Chondrocyte (in vitro differentiated cells): Measurements from ENCODE around the gene TMEM127. TPM values are rescaled to one million over a fixed set of nuclear protein-coding genes. Genes with fewer than 3 reads are reported as not detected.

Source experiments
- DNase-seq: peaks from one replicate; pipeline ENCODE4 v3.0.0; 2021; ENCODE audit warnings: mixed read lengths, low spot score
- H3K27ac Mint-ChIP-seq: one replicate; pipeline ENCODE4 v1.8.0; 2021; ENCODE audit warnings: mild to moderate bottlenecking, moderate library complexity, mixed read lengths; ENCODE audit not compliant: unreplicated experiment
- H3K27me3 Mint-ChIP-seq: 2 replicates; pipeline ENCODE4 v1.8.0; 2021; ENCODE audit warnings: low read depth, mixed read lengths
- H3K36me3 Mint-ChIP-seq: 2 replicates; pipeline ENCODE4 v1.8.0; 2021; ENCODE audit warnings: low read depth, mixed read lengths
- H3K4me1 Mint-ChIP-seq: 2 replicates; pipeline ENCODE4 v1.8.0; 2021; ENCODE audit warnings: low read depth, mild to moderate bottlenecking, mixed read lengths
- H3K4me3 Mint-ChIP-seq: one replicate; pipeline ENCODE4 v1.8.0; 2021; ENCODE audit warnings: mild to moderate bottlenecking, moderate library complexity, mixed read lengths; ENCODE audit not compliant: unreplicated experiment
- H3K9me3 Mint-ChIP-seq: 2 replicates; pipeline ENCODE4 v1.8.0; 2021; ENCODE audit warnings: low read depth, mixed read lengths
- CTCF ChIP-seq: fragments of 200-600 bp; sonication (generic); IDR thresholded peaks from 2 replicates; pipeline ENCODE4 v1.5.0; 2021; ENCODE audit warnings: antibody characterized with exemption, mild to moderate bottlenecking, moderate library complexity
- total RNA-seq: library from RNA; stranded (reverse); gene quantifications from 3 replicates; pipeline ENCODE4 v1.2.1, GENCODE V29; 2021

The TMEM127 gene
- total RNA-seq, 1 donor from 2014 or later: 54.4 TPM

GRCh38 chr2:96247896-96248295 lies 17.9 kb downstream of the TMEM127 start:
- Mint-ChIP-seq H3K4me3 (no peak overlapping the region), H3K27ac (no peak overlapping the region)
- no peak for TF ChIP-seq CTCF

GRCh38 chr2:96247009-96247408 lies 18.8 kb downstream of the TMEM127 start:
- Mint-ChIP-seq H3K9me3 (no peaks in the 10 kb centered on the region), H3K27ac (no peak overlapping the region)

More at GRCh38 chr2:96247896-96248295, 17.9 kb downstream of the TMEM127 start:
- Mint-ChIP-seq H3K4me1 (peaks cover 36% of the 10 kb centered on the region), H3K36me3 (peaks cover 11% of the 10 kb centered on the region), H3K27me3 (no peaks in the 10 kb centered on the region), H3K9me3 (no peaks in the 10 kb centered on the region)
- DNase-seq: peak; percentile 17

GRCh38 chr2:96245609-96246390 lies 20.0 kb downstream of the TMEM127 start:
- DNase-seq: peak; percentile 27
- Mint-ChIP-seq H3K9me3 (no peaks in the 10 kb centered on the region), H3K36me3 (peaks cover 1% of the 10 kb centered on the region), H3K4me1 (peaks cover 28% of the 10 kb centered on the region), H3K27ac (peak overlapping the region; percentile 65), H3K27me3 (no peaks in the 10 kb centered on the region), H3K4me3 (no peak overlapping the region)
- no peak for TF ChIP-seq CTCF

More at GRCh38 chr2:96247009-96247408, 18.8 kb downstream of the TMEM127 start:
- peaks cover 37% of the 10 kb centered on the region for H3K4me1 Mint-ChIP-seq
- H3K4me3 Mint-ChIP-seq: no peak overlapping the region
- TF ChIP-seq CTCF: no peak
- no peaks in the 10 kb centered on the region for H3K27me3 Mint-ChIP-seq
- peak; percentile 13 for DNase-seq
- peaks cover 6% of the 10 kb centered on the region for H3K36me3 Mint-ChIP-seq

GRCh38 chr2:96243843-96244242 lies 22.0 kb downstream of the TMEM127 start:
- no peaks in the 10 kb centered on the region for H3K27me3 Mint-ChIP-seq
- DNase-seq: no peak
- no peaks in the 10 kb centered on the region for H3K9me3 Mint-ChIP-seq
- H3K4me3 Mint-ChIP-seq: no peak overlapping the region
- H3K36me3 Mint-ChIP-seq: no peaks in the 10 kb centered on the region
- TF ChIP-seq CTCF: no peak
- H3K4me1 Mint-ChIP-seq: peaks cover 18% of the 10 kb centered on the region
- no peak overlapping the region for H3K27ac Mint-ChIP-seq

GRCh38 chr2:96241900-96242611 lies 23.7 kb downstream of the TMEM127 start:
- no peaks in the 10 kb centered on the region for H3K27me3 Mint-ChIP-seq
- no peak overlapping the region for H3K4me3 Mint-ChIP-seq
- peaks cover 16% of the 10 kb centered on the region for H3K4me1 Mint-ChIP-seq
- H3K36me3 Mint-ChIP-seq: no peaks in the 10 kb centered on the region
- TF ChIP-seq CTCF: no peak
- no peak overlapping the region for H3K27ac Mint-ChIP-seq
- H3K9me3 Mint-ChIP-seq: no peaks in the 10 kb centered on the region
- DNase-seq: peak; percentile 18
